ENCODE results near the gene VEGFC. TPM values are rescaled to one million over a fixed set of nuclear protein-coding genes. Genes with fewer than 3 reads are reported as not detected.

VEGFC gene
- total RNA-seq, 4 donors from 2014 or later = 34.4 to 58.7 (median 43.0) TPM

DNA sequence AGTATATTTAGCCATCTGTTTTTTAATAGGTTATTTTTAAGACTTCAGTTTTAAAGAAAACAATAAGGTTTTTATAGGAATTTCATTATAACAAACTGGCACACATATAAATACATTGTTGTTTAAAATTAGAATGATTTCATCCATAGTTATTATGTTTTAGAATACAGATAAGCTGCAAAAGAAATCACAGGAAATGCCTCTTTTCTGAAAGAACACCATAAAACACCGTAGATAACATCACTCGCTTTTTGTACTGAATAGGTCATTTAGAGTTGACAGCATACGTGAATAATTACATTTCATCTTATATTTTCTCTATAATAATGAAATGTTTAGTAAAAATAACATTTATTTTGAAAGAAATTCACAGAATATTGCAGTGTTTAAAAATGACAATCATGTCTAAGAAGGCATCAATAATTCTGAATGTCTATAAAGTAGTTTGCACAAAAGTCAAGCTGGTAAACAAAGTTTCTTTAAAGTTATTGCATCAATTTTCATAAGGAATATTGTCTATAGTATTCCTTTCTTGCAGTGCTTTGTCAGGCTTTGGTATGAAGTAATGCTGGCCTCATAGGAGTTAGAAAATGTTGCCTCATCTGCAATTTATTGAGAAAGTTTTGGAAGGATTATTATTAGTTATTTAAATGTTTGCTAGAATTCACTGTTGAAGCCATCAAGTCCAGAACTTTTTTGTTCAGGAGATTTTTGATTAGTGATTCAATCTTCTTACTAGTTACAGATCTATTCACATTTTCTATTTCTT is 17.9 kb upstream of the VEGFC start:
- H3K27ac ChIP-seq = no peak overlapping the region
- no peaks in the 10 kb centered on the region for H3K4me1 ChIP-seq
- H3K4me3 ChIP-seq (replicated peaks in 1 of 3) = no peak overlapping the region
- H3K27me3 ChIP-seq = no peaks in the 10 kb centered on the region
- no peaks in the 10 kb centered on the region for H3K9me3 ChIP-seq
- intact Hi-C loops (cut with DNase I) = no loop called here
- TF ChIP-seq, protein P1, sequence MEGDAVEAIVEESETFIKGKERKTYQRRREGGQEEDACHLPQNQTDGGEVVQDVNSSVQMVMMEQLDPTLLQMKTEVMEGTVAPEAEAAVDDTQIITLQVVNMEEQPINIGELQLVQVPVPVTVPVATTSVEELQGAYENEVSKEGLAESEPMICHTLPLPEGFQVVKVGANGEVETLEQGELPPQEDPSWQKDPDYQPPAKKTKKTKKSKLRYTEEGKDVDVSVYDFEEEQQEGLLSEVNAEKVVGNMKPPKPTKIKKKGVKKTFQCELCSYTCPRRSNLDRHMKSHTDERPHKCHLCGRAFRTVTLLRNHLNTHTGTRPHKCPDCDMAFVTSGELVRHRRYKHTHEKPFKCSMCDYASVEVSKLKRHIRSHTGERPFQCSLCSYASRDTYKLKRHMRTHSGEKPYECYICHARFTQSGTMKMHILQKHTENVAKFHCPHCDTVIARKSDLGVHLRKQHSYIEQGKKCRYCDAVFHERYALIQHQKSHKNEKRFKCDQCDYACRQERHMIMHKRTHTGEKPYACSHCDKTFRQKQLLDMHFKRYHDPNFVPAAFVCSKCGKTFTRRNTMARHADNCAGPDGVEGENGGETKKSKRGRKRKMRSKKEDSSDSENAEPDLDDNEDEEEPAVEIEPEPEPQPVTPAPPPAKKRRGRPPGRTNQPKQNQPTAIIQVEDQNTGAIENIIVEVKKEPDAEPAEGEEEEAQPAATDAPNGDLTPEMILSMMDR (IDR thresholded peaks at IDR 0.05) = no peak
- TF ChIP-seq POLR2A (IDR thresholded peaks at IDR 0.05) = no peak
- DNase-seq = no peak
- no peaks in the 10 kb centered on the region for H3K36me3 ChIP-seq
- 72 to 75% methylated on average over 3 of the region's 3 CpGs for WGBS, 2 donors

GRCh38 chr4:176806778-176807375 is 14.2 kb upstream of the VEGFC start:
- H3K27ac ChIP-seq = no peak overlapping the region
- no peaks in the 10 kb centered on the region for H3K9me3 ChIP-seq
- H3K27me3 ChIP-seq = no peaks in the 10 kb centered on the region
- H3K4me1 ChIP-seq = no peaks in the 10 kb centered on the region
- DNase-seq = no peak
- no peaks in the 10 kb centered on the region for H3K36me3 ChIP-seq
- intact Hi-C loops (cut with DNase I) = no loop called here
- H3K4me3 ChIP-seq (replicated peaks in 1 of 3) = no peak overlapping the region
- TF ChIP-seq POLR2A (IDR thresholded peaks at IDR 0.05) = no peak
- TF ChIP-seq, protein P1 (IDR thresholded peaks at IDR 0.05) = no peak
- WGBS, 2 donors = 86 to 88% methylated on average over 5 of the region's 5 CpGs

DNA sequence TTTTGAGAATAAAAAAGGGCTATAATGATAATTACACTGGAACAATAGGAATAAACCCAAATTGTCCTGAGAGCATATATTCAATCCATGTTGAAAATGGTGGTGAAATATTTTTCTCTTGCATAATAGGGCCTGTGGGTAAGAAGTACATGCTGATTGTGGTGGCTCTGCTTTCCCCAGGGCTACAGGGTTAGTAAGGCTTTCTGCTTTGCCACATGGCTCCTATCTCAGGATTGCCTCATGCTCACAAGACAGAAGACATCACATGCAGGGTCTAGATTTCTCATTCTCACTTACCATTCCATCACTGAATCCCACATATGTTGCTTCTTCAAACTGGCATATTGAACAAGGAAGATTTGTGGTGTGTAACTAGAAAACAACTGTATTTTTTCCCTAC is 12.4 kb upstream of the VEGFC start:
- H3K27me3 ChIP-seq = no peaks in the 10 kb centered on the region
- H3K27ac ChIP-seq = no peak overlapping the region
- no peaks in the 10 kb centered on the region for H3K36me3 ChIP-seq
- TF ChIP-seq, protein P1 (IDR thresholded peaks at IDR 0.05) = no peak
- TF ChIP-seq POLR2A (IDR thresholded peaks at IDR 0.05) = no peak
- no peaks in the 10 kb centered on the region for H3K9me3 ChIP-seq
- intact Hi-C loops (cut with DNase I) = no loop called here
- no peak for DNase-seq
- no peak overlapping the region for H3K4me3 ChIP-seq (replicated peaks in 1 of 3)
- no peaks in the 10 kb centered on the region for H3K4me1 ChIP-seq

GRCh38 chr4:176800891-176801534 is 8.3 kb upstream of the VEGFC start:
- Histone ChIP-seq H3K4me3 (replicated peaks in 1 of 3) (no peak overlapping the region), H3K4me1 (peaks cover under 1 to 2% of the 10 kb centered on the region in 2 donors), H3K9me3 (no peaks in the 10 kb centered on the region), H3K27me3 (no peaks in the 10 kb centered on the region), H3K36me3 (no peaks in the 10 kb centered on the region), H3K27ac (no peak overlapping the region)
- intact Hi-C loops (cut with DNase I) = no loop called here
- DNase-seq = no peak
- TF ChIP-seq POLR2A (IDR thresholded peaks at IDR 0.05) = no peak
- WGBS, 2 donors = 0 to 35% methylated on average over 2 of the region's 2 CpGs

DNA sequence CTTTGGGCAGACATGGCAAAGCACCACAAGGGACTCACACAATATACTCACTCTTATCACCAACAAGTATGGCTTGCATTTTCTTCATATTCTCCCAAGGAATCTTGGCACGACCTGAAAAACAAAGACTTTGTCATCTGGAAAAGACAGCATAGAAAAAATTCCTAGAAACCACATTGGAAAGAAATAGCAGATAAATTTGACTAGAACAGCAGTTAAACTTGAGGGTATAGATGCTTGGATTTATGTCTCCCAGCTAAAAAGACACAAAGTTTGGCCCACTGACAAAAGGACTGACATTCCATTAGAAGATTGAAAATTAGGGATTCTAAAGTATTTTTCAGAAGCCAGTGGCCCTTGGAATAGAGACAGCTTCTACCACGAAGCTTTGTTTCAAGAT is 6.9 kb upstream of the VEGFC start:
- H3K36me3 ChIP-seq = no peaks in the 10 kb centered on the region
- intact Hi-C loops (cut with DNase I) = no loop called here
- H3K9me3 ChIP-seq = no peaks in the 10 kb centered on the region
- no peak overlapping the region for H3K4me3 ChIP-seq (replicated peaks in 1 of 3)
- no peak for TF ChIP-seq POLR2A (IDR thresholded peaks at IDR 0.05)
- TF ChIP-seq, protein P1 (IDR thresholded peaks at IDR 0.05) = no peak
- H3K27me3 ChIP-seq = no peaks in the 10 kb centered on the region
- no peak overlapping the region for H3K27ac ChIP-seq
- no peak for DNase-seq
- peaks cover 4 to 6% of the 10 kb centered on the region in 2 donors for H3K4me1 ChIP-seq
- 87 to 88% methylated on average over 2 of the region's 2 CpGs for WGBS, 2 donors
